GM12878 (cell line): ENCODE data around the gene MAB21L1. TPM values are rescaled to one million over a fixed set of nuclear protein-coding genes. Genes with fewer than 3 reads are reported as not detected.

Experiments
- ATAC-seq: fragments of 200-7000 bp; cut with Tn5 transposase; 3 replicates; pipeline ENCODE4 v1.9.1; 2020; ENCODE audit warnings: mild to moderate bottlenecking, moderate library complexity
- BruUV-seq: library from RNA; stranded (reverse); fragments of 400-500 nt; replicated peaks from 2 replicates; lab custom pipeline; 2021; lab: Mats Ljungman, UMichigan
- CTCF ChIA-PET: fragments of 300-600 bp; sonication (Branson Sonifier 250); formaldehyde crosslinking; extraction: SDS; loops from one replicate; lab custom pipeline; 2021; ENCODE audit warnings: inconsistent platforms; lab: Yijun Ruan, JAX
- POLR2A ChIA-PET: fragments of 350-600 bp; formaldehyde crosslinking; extraction: SDS; loops from one replicate; lab custom pipeline; 2021; ENCODE audit warnings: inconsistent platforms; lab: Charles Lee
- RAD21 ChIA-PET: fragments of 300-600 bp; sonication (Branson Sonifier 250); formaldehyde crosslinking; loops from one replicate; lab custom pipeline; 2023; ENCODE audit warnings: antibody characterized with exemption; ENCODE audit not compliant: unreplicated experiment; lab: Charles Lee
- SMC1A ChIA-PET: fragments of 300-600 bp; sonication (Branson Sonifier 250); formaldehyde crosslinking; loops from one replicate; lab custom pipeline; 2023; ENCODE audit not compliant: unreplicated experiment, uncharacterized antibody; lab: Charles Lee
- DNase-seq: peaks from one replicate; pipeline ENCODE4 v3.0.0-alpha.2; 2011; ENCODE audit warnings: low read depth, low spot score
- FAIRE-seq: peaks from 3 replicates; lab custom pipeline; 2011; peaks lifted over from hg19 to GRCh38; lab: Jason Lieb, UNC
- H2AFZ ChIP-seq: 2 replicates; pipeline ENCODE4 v1.6.0; 2011; ENCODE audit warnings: low read depth, low read length, control low read depth; ENCODE audit not compliant: control insufficient read depth
- H3K27ac ChIP-seq: 2 replicates; pipeline ENCODE4 v1.5.1; 2011; ENCODE audit warnings: control low read depth; ENCODE audit not compliant: control insufficient read depth, insufficient read depth
- H3K27me3 ChIP-seq, 2 experiments: replicated peaks in 1 of 2; 2 replicates each; pipeline versions ENCODE4 v1.6.0 to v1.6.1; 2011; ENCODE audit warnings: low read length in 1 of 2; ENCODE audit not compliant: control insufficient read depth in 2 of 2, insufficient read depth in 2 of 2
- H3K36me3 ChIP-seq, 2 experiments: 2 replicates each; pipeline ENCODE4 v1.5.1; 2011; ENCODE audit warnings: low read length in 1 of 2; ENCODE audit not compliant: control insufficient read depth in 2 of 2, insufficient read depth in 2 of 2
- H3K4me1 ChIP-seq: 2 replicates; pipeline ENCODE4 v1.6.1; 2011; ENCODE audit warnings: mild to moderate bottlenecking, low read length, moderate library complexity, mixed read lengths; ENCODE audit not compliant: control insufficient read depth, insufficient read depth
- H3K4me2 ChIP-seq: 2 replicates; pipeline ENCODE4 v1.6.0; 2011; ENCODE audit warnings: control low read depth; ENCODE audit not compliant: control insufficient read depth, insufficient read depth
- H3K4me3 ChIP-seq: fragments of 200-600 bp; sonication (generic); 2 replicates; pipeline ENCODE4 v1.5.1; 2016
- H3K79me2 ChIP-seq: 2 replicates; pipeline ENCODE4 v1.6.0; 2011; ENCODE audit warnings: low read length; ENCODE audit not compliant: control insufficient read depth, insufficient read depth
- H3K9ac ChIP-seq: 2 replicates; pipeline ENCODE4 v1.8.0; 2011; ENCODE audit warnings: low read length, control low read depth, mixed read lengths; ENCODE audit not compliant: control insufficient read depth, insufficient read depth
- H3K9me3 ChIP-seq: replicated peaks from 3 replicates; pipeline ENCODE4 v1.5.1; 2011; ENCODE audit warnings: mild to moderate bottlenecking, low read length; ENCODE audit not compliant: control insufficient read depth, insufficient read depth
- H4K20me1 ChIP-seq: 2 replicates; pipeline ENCODE4 v1.6.0; 2011; ENCODE audit not compliant: control insufficient read depth, insufficient read depth
- BCL11A ChIP-seq: IDR thresholded peaks from 2 replicates; pipeline ENCODE4 v1.6.1; 2011; ENCODE audit warnings: low read depth, low read length
- HDGF ChIP-seq: fragments of 450-650 bp; IDR thresholded peaks from 2 replicates; pipeline ENCODE4 v1.6.1; 2016; ENCODE audit warnings: antibody characterized with exemption
- NRF1 ChIP-seq: conservative IDR thresholded peaks from 2 replicates; pipeline ENCODE4 v1.6.1; 2011; ENCODE audit warnings: mild to moderate bottlenecking, low read depth, low read length, improper control_type of control experiment
- SKIL ChIP-seq: fragments of 450-650 bp; IDR thresholded peaks from 2 replicates; pipeline ENCODE4 v1.6.1; 2017; ENCODE audit warnings: mild to moderate bottlenecking, low read depth, inconsistent platforms; ENCODE audit not compliant: poor library complexity, severe bottlenecking
- WGBS: methylation state at CpG from one replicate; pipeline ENCODE4 v1.1.6; 2016; ENCODE audit warnings: low lambda C conversion rate; ENCODE audit not compliant: insufficient replicate concordance, insufficient coverage; ENCODE audit errors: missing lambda C conversion rate; 5-methylcytosine and 5-hydroxymethylcytosine counted together
- in situ Hi-C: fragments of 300-500 bp; cut with MboI; formaldehyde crosslinking; loops from 9 replicates; pipeline ENCODE4 v1.14.3; 2018; ENCODE audit warnings: mixed read lengths
- intact Hi-C: fragments of 100-400 bp; cut with micrococcal nuclease; formaldehyde crosslinking; loops from one replicate; pipeline ENCODE4 v1.14.2; 2022; ENCODE audit not compliant: unreplicated experiment
- polyA plus RNA-seq, 11 experiments: library from polyadenylated mRNA; depleted of rRNA in 4 of 11; unstranded in 6 of 11; stranded (reverse) in 5 of 11; fragments of >200 nt; fragmentation: Nextera tagmentation in 4 of 11; fragmentation: Illumina TruSeq in 1 of 11; extraction: Ambion mirVana in 4 of 11; extraction: Trizol in 1 of 11; gene quantifications; 1 replicate in 1 of 11; 2 replicates in 10 of 11; pipeline versions ENCODE4 v1.2.1 to v1.2.3, GENCODE V29; 2011 to 2016; ENCODE audit warnings: inconsistent platforms in 2 of 11, missing spikeins in 2 of 11, low read depth in 1 of 11
- total RNA-seq, 4 experiments: library from RNA; depleted of rRNA in 3 of 4; stranded (reverse); fragments of >200 nt in 3 of 4; fragmentation: Illumina TruSeq in 1 of 4; extraction: Trizol in 1 of 4; gene quantifications; 2 replicates each; pipeline versions ENCODE4 v1.2.1 to v1.2.3, GENCODE V29; 2013 to 2021

Gene MAB21L1
- total and polyA plus RNA-seq, 10 of the 15 experiments (the other 5 are each of a cell fraction or from before 2014, with no cell fraction given) = 0.01 to 0.05 TPM; not detected in 8

DNA sequence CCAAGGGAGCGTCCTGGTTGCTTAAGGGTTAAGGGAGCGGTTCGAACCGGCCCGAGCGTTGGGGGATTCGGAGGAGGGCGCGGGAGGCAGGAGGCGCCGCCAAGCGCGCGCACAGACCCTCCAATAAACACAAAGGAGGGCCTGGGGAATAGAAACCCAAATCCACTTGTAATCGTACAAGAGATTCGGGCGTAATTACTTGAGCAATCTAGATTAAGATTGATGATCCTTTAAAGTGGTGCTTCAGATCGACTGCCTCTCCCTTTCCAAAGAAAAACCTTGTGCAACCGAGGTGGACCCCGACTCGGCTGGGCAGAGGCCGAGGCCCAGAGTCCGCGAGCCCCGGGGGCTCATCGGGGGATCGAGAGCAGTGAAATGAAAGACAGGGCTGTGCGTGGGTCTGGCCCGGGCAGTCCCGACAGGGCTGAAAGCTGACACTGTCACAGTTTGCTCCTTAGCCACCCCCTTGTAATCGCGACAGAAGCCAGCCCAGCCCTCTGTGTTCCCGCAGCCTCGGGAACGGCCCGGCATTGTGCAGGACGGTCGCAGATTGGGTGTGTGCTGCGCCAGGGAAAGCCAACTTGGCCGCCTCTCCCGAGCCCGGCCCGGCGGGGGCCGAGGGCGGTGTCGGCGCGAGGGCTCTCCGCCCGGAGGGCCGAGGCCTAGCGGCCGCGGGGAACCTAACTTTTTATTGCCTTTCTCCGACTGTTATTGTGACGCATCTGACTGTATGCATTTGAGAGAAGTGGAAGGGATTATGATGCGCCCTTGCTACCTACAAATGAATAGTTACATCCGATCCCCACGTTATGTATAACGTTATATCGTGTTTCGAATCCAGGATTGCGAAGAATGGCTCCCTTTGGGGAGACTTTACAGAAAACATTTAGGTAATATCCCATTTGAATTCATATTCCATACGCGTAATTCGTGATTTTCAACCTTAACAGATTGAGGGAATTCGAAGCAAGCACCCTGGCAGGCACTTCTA, 5.5 kb downstream of the MAB21L1 start:
- no peaks in the 10 kb centered on the region for H4K20me1 ChIP-seq
- H3K4me1 ChIP-seq = no peaks in the 10 kb centered on the region
- H3K36me3 ChIP-seq = no peaks in the 10 kb centered on the region
- no peak overlapping the region for H3K4me2 ChIP-seq
- ATAC-seq (no peak), FAIRE-seq (no peak), DNase-seq (no peak)
- no peak overlapping the region for H3K4me3 ChIP-seq
- H2AFZ ChIP-seq = no peak overlapping the region
- no peaks in the 10 kb centered on the region for H3K79me2 ChIP-seq
- H3K9ac ChIP-seq = no peak overlapping the region
- no peaks in the 10 kb centered on the region; the same call in 2 of the 3 replicates for H3K9me3 ChIP-seq
- POLR2A ChIA-PET = no interaction called here
- intact Hi-C loops = no loop called here
- CTCF ChIA-PET = no interaction called here
- SMC1A ChIA-PET = no interaction called here
- no peak overlapping the region for H3K27ac ChIP-seq
- RAD21 ChIA-PET = no interaction called here
- no TSS peak for BruUV-seq
- TF ChIP-seq HDGF (no peak), SKIL (no peak), NRF1 (no peak), BCL11A (no peak)
- in situ Hi-C loops = no loop called here
- peaks cover 9 to 20% of the 10 kb centered on the region in 2 experiments for H3K27me3 ChIP-seq
- WGBS = 44% methylated on average over 68 of the region's 68 CpGs
